ENCODE data around the gene GNAT2.

GNAT2 gene

DNA sequence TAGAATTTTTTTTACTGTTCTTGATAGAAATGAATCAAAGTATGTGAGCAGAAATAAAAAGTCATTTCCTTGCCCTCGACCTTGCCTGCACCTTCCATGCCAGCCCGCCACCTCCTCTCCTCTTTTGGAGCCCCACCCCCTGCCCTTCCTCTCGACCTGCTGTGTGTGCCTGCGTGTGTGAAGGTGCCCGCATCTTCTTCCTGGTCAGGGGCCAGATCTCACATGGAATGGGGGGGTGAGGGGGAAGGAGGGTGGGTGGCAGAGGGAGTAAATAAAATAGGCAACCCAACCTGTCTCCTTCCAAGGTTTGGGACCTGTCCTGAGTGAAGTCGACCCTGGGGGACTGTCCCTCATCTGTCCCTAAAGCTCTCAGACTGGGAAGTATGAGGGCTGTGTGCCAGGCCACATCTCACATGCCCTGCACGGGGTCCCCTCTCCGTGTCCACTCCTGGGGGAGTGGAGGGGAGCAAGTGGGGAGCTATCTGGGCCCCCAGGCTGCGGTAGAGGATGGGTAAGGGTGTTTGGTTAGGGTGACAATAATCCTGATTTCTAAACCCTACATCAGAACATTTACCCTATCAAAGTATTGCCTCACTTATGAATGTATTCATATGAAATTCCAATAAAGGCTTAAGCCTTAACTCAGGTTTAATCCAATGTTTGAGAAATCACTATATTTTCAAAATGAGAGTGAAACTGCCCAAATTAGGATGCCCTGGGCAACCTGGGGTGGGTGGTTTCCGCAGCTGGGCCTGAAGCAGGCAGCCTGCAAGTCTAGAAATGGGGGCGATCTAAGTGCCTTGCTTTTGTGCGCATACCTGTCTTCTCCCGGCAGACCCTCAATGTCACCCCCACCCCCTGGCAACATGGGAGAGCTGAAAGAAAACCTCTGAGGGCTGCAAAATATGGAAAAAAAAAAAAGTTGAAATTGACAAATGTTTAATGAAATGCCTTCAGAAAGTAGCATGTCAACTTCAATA, 15.6 kb upstream of the GNAT2 start:
- Mint-ChIP-seq H3K4me3 (no peak overlapping the region), H3K27ac (no peak overlapping the region), H3K9me3 (no peaks in the 10 kb centered on the region), H3K4me1 (peaks cover 16% of the 10 kb centered on the region), H3K27me3 (no peaks in the 10 kb centered on the region), H3K36me3 (peaks cover 1% of the 10 kb centered on the region)

DNA sequence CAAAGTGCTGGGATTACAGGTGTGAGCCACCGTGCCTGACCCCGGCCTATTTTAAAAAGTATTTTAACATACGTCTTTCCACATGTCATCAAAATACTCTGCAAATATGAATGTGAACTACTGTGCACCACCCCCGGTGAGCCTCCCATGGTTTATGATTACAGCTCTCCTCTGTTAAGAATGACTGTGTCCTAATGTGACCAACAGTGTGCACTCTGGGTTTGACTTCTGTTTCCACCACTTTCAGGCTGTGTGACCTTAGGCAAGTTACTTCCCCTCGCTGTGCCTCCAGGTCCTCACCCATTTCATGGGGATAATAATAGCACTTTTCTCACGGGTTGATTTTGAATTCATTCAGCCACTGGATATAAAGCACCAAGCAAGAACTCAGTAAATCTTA, 14.9 kb upstream of the GNAT2 start:
- Mint-ChIP-seq H3K36me3 (peaks cover 6% of the 10 kb centered on the region), H3K27me3 (no peaks in the 10 kb centered on the region), H3K27ac (no peak overlapping the region), H3K4me3 (no peak overlapping the region), H3K9me3 (no peaks in the 10 kb centered on the region), H3K4me1 (peaks cover 15% of the 10 kb centered on the region)

GRCh38 chr1:109632671-109633346, 13.4 kb upstream of the GNAT2 start:
- Mint-ChIP-seq H3K27ac (no peak overlapping the region), H3K36me3 (peaks cover 6% of the 10 kb centered on the region)

GRCh38 chr1:109631513-109632505, 12.4 kb upstream of the GNAT2 start:
- Mint-ChIP-seq H3K27me3 (no peaks in the 10 kb centered on the region), H3K9me3 (no peaks in the 10 kb centered on the region), H3K27ac (peak overlapping the region; percentile 38), H3K36me3 (peaks cover 6% of the 10 kb centered on the region), H3K4me1 (peaks cover 15% of the 10 kb centered on the region), H3K4me3 (no peak overlapping the region)

More at GRCh38 chr1:109632671-109633346, 13.4 kb upstream of the GNAT2 start:
- Mint-ChIP-seq H3K9me3 (no peaks in the 10 kb centered on the region), H3K4me1 (peaks cover 15% of the 10 kb centered on the region), H3K4me3 (no peak overlapping the region), H3K27me3 (no peaks in the 10 kb centered on the region)

DNA sequence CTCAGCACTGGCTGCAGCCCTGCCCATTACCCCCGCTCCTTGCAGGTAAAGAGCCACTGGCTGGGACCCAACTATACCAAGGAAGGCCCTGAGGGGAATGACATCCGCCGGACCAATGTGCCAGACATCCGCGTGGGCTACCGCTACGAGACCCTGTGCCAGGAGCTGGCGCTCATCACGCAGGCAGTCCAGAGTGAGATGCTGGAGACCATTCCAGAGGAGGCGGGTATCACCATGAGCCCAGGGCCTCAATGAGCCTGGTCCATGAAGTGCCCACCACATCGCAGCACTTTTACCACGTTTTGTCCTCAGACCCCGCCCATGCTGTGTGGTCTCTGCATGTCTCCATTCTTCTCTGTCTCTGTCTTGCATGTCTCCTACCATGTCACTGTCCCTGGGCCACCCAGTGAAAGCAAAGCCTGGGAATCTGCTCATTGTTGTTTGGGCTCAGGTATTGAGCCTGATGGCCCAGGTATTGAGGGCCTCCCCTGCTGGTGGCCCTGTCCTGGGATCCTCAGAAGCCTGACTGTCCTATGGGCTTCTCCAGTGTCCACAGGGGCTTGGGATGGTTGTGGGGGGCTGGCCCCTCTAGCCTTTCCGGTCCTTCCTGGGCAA, 11.6 kb upstream of the GNAT2 start:
- Mint-ChIP-seq H3K36me3 (peaks cover 6% of the 10 kb centered on the region), H3K4me3 (no peak overlapping the region), H3K4me1 (peaks cover 15% of the 10 kb centered on the region), H3K27me3 (no peaks in the 10 kb centered on the region), H3K27ac (no peak overlapping the region), H3K9me3 (no peaks in the 10 kb centered on the region)

GRCh38 chr1:109630081-109630897, 10.9 kb upstream of the GNAT2 start:
- Mint-ChIP-seq H3K4me1 (peaks cover 15% of the 10 kb centered on the region), H3K27ac (no peak overlapping the region), H3K27me3 (no peaks in the 10 kb centered on the region), H3K36me3 (peaks cover 6% of the 10 kb centered on the region), H3K9me3 (no peaks in the 10 kb centered on the region), H3K4me3 (no peak overlapping the region)

DNA sequence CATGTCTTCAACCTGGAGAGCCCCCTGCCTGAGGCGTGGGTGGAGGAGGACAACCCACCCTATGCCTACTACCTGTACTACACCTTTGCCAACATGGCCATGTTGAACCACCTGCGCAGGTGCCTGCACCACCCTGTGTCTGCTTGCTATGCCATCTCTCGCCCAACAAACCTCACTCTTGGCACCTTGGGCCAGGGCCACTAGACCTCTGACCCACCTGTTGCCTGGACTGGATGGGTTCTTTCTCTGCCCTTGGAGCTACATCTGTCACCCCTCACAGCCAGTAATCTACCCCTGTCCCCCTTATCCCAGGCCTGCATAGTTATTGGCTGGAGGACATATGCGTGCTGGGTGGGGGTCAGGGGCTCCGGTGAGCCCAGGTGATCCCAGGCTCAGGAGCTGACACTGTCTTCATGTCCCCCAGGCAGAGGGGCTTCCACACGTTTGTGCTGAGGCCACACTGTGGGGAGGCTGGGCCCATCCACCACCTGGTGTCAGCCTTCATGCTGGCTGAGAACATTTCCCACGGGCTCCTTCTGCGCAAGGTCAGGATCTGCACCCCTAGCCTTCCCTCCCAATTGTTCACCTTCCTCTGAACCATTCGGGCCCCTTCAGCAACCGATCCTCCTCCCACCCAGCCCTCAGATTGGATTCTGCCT, 10.1 kb upstream of the GNAT2 start:
- Mint-ChIP-seq H3K9me3 (no peaks in the 10 kb centered on the region), H3K4me3 (no peak overlapping the region), H3K36me3 (peaks cover 6% of the 10 kb centered on the region), H3K27ac (no peak overlapping the region), H3K27me3 (no peaks in the 10 kb centered on the region), H3K4me1 (peaks cover 12% of the 10 kb centered on the region)

- H3K4me1 Mint-ChIP-seq: peaks cover 14% of the 10 kb centered on the region
- H3K27me3 Mint-ChIP-seq: no peaks in the 10 kb centered on the region
- no peaks in the 10 kb centered on the region for H3K9me3 Mint-ChIP-seq
- H3K27ac Mint-ChIP-seq: no peak overlapping the region
- peaks cover 6% of the 10 kb centered on the region for H3K36me3 Mint-ChIP-seq
- no peak overlapping the region for H3K4me3 Mint-ChIP-seq
Measured at GRCh38 chr1:109628540-109629321, 9.3 kb upstream of the GNAT2 start.

- peaks cover 23% of the 10 kb centered on the region for H3K4me1 Mint-ChIP-seq
- no peaks in the 10 kb centered on the region for H3K27me3 Mint-ChIP-seq
- H3K27ac Mint-ChIP-seq: no peak overlapping the region
Measured at GRCh38 chr1:109627692-109628399, 8.4 kb upstream of the GNAT2 start.

GRCh38 chr1:109626682-109627408, 7.4 kb upstream of the GNAT2 start:
- peaks cover 6% of the 10 kb centered on the region for H3K36me3 Mint-ChIP-seq
- H3K27ac Mint-ChIP-seq: no peak overlapping the region

More at GRCh38 chr1:109627692-109628399, 8.4 kb upstream of the GNAT2 start:
- peaks cover 6% of the 10 kb centered on the region for H3K36me3 Mint-ChIP-seq
- H3K4me3 Mint-ChIP-seq: no peak overlapping the region
- no peaks in the 10 kb centered on the region for H3K9me3 Mint-ChIP-seq

GRCh38 chr1:109625601-109626560, 6.5 kb upstream of the GNAT2 start:
- Mint-ChIP-seq H3K36me3 (peaks cover 5% of the 10 kb centered on the region), H3K4me3 (no peak overlapping the region), H3K27me3 (no peaks in the 10 kb centered on the region), H3K27ac (no peak overlapping the region), H3K9me3 (no peaks in the 10 kb centered on the region), H3K4me1 (peaks cover 38% of the 10 kb centered on the region)

More at GRCh38 chr1:109626682-109627408, 7.4 kb upstream of the GNAT2 start:
- H3K27me3 Mint-ChIP-seq: no peaks in the 10 kb centered on the region
- H3K9me3 Mint-ChIP-seq: no peaks in the 10 kb centered on the region
- H3K4me1 Mint-ChIP-seq: peaks cover 33% of the 10 kb centered on the region
- no peak overlapping the region for H3K4me3 Mint-ChIP-seq

All from activated naive CD4-positive, alpha-beta T cell treated with anti-CD3 and anti-CD28 coated beads, Interleukin-2, amount 50 U/mL, for 24 hours (primary cell).